COLO829 (cell line): ENCODE data around the gene SLC25A3.
"Not testable (repeated sequence)": the region's sequence is repeated elsewhere in the genome, so short reads cannot be mapped to it uniquely, and the experiment has no call there.

Experiments
- DNase-seq: peaks from one replicate; pipeline ENCODE4 v3.0.0; 2012; ENCODE audit warnings: low spot score

The SLC25A3 gene

DNA sequence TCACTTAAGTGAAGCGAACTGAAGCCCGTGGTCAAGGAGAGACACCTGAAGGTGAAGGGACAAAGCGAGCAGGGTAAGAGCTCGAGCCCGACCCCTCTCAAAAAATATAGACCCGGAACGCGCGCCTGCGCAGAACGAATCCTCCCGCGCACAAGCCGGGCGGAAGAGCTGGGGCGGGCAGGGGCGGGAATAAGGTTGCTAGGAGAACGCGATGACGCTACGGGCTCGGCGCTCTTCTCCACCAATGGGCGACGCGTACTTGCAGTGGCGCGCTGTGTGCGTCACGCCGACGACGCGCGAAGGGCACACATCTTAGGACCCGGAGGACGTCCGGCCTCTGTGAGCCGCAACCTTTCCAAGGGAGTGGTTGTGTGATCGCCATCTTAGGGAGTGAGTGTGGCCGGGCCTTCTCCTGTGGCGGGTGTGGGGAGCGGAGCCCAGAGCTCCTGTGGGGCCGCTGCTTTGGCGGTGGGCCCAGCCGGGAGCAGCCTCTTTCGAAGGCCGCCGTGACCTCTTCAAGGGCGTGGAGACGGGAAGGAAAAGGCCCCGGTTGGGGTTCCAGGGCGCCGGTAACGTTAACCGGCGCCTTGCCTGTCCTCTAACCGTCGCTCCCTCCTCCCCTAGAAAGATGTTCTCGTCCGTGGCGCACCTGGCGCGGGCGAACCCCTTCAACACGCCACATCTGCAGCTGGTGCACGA is at the start of gene SLC25A3:
TSS of gene SLC25A3 (plus strand) at position 336 of the 699 bp plus-strand sequence. CDS start at position 629, 293 bp downstream.
- peak; percentile 96 for DNase-seq

- no peak for DNase-seq
Observed at GRCh38 chr12:98543701-98544100, 49.8 kb upstream of the SLC25A3 start.

DNA sequence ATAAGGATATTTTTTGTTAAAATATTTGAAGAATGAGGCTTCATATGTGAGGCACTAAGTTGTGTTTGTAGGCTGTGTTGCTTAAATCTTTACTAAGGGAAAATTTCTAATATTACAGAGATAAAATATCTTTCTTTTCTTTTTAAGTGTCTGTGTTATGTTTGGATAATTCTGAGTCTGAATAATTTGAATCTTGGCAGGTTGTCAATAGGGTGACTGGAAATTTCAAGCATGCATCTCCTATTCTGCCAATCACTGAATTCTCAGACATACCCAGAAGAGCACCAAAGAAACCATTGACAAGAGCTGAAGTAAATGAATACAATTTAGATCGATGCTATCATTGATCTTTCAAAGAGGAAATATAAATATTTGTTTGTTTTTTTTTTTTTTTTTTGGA is 48.7 kb upstream of the SLC25A3 start:
- no peak for DNase-seq

- DNase-seq: no peak
Observed at GRCh38 chr12:98549371-98550110, 43.9 kb upstream of the SLC25A3 start.

DNA sequence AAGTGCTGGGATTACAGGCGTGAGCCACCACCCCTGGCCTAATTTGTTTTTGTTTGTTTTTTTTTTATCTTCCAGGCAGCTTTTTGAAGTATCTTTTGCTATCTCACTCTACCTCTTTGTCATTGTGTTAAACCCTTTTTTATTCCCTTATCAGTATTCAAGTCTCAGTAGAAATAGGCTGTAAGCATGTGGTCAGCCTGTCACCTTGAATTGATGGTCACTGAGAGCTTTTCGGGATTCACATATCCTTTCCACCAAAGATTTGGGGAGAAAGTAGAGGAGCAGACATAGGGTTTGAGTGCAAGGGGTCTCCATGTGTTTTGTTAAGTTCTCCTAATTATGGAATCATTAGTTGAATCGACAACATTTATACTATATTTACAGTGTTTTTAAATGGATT is 41.7 kb upstream of the SLC25A3 start:
- DNase-seq: no peak

- not testable (repeated sequence) for DNase-seq
Observed at GRCh38 chr12:98558097-98558496, 35.4 kb upstream of the SLC25A3 start.

DNA sequence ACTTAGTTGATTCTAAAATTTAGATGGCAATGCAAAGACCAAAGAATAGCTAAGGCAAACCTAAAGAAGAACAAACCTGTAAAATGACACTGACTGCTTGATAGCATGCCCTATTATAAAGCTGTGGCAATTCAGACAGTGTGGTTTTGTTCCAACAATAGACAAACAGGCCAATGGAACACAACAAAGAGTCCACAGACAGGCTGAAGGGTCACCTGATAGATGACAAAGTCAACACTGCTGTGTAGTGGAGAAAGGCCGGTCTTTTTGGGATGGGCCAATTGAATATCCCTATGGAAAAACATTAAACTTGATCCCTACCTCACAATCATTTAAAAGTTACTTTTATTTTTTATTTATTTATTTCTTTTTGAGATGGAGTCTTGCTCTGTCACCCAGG is 33.8 kb upstream of the SLC25A3 start:
- peak; percentile 27 for DNase-seq

DNA sequence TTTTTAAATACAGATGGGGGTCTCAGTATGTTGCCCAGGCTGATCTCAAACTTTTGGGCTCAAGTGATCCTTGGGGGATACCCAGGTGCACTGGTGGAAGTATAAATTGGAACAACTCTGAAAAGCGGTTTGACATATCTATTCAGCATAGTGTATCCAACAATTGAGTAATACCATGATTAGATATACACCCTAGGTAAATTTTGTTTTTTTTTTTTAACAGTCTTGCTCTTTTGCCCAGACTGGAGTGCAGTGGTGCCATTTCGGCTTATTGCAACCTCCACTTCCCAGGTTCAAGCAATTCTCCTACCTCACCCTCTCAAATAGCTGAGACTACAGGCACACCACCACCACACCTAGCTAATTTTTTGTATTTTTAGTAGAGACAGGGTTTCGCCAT is 31.6 kb upstream of the SLC25A3 start:
- no peak for DNase-seq

DNA sequence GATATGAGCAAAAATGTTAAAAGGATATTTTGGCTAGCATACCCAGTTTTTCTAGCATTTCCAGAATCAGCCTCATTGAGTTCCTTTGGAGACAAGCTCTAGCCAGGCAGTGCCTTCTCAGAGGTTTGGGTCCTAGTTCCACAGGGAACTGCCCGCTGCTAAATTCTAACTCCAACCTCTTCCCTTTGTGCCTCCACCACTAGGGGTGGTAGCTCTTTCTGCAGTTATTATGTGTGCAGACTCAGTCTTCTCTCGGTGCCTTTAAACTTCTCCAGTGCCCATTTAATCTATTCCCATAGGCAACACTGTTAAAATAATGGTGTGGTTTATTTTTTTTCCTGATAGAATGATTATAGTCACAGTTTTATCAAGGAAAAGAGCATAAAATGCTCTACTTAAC is 21.5 kb upstream of the SLC25A3 start:
- DNase-seq: no peak

DNA sequence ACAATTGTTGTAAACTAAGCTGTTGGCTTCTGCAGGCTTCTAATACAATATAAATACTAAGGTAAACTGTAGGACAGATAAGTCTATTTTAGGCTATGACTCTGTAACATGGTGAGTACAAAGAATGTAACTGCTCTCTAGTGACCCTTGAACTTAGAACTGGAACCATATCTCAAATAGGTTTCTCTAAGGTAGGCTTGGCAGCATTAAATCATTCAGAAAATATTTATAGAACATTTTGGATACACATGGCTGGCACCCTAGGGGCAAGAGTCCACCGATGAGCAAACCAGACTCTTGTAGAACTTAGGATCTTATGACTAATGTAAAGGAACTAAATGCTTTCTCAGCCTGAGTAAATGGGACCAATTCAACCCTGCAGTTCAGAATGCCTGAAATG is 19.4 kb upstream of the SLC25A3 start:
- no peak for DNase-seq

GRCh38 chr12:98575013-98575412 is 18.5 kb upstream of the SLC25A3 start:
- DNase-seq: no peak

GRCh38 chr12:98576795-98577194 is 16.7 kb upstream of the SLC25A3 start:
- DNase-seq: not testable (repeated sequence)

DNA sequence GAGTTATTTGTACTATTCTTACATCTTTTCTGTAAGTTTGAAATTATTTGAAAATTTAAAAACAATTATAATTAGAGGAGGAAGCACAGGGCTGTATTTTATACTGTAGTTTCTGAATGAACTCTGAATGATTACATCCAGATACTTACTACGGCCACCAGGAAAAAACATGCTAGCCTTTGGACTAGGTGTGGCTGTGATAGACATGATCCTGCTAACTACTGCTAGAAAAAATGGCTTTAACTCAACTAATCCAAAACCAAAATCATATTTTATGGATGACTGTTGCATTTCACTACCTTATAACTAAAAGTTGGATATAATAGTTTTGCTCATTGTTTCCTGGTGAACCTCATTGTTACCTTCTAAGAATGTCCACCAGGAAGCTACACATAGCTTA is 15.1 kb upstream of the SLC25A3 start:
- DNase-seq: no peak

- DNase-seq: no peak
Observed at GRCh38 chr12:98578821-98579220, 14.7 kb upstream of the SLC25A3 start.

- no peak for DNase-seq
Observed at GRCh38 chr12:98579347-98579746, 14.1 kb upstream of the SLC25A3 start.

GRCh38 chr12:98579835-98580234 is 13.7 kb upstream of the SLC25A3 start:
- DNase-seq: no peak

DNA sequence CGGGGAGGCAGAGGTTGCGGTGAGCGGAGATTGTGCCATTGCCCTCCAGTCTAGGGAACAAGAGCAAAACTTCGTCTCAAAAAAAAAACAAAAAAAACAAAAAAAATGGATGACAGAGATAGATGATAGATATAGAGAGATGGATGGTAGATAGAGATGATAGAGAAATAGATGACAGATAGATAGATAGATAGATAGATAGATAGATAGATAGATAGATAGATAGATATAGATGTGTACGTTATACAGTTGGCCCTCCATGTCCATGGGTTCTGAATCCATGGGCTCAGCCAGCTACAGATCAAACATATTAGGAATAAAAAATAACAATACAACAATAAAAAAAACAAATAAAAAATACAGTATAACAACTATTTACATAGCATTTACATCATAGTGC is 12.8 kb upstream of the SLC25A3 start:
- DNase-seq: no peak

DNA sequence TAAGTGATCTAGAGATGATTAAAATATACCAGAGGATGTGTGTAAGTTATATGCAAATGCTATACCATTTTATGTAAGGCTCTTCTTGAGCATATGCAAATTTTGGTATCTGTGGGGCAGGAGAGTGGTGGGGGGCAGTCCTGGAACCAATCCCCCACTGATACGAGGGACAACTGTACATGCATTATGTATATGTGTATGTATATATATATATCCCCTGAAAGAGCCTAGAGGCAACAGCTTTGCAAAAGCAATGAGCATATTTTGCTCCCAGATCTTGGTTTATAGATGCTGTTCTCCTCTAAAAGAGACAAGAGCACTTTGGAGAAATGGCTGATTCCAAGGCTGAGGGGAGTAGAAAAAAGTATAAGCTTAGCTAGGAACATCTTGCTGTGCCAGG is 12.4 kb upstream of the SLC25A3 start:
- no peak for DNase-seq

DNA sequence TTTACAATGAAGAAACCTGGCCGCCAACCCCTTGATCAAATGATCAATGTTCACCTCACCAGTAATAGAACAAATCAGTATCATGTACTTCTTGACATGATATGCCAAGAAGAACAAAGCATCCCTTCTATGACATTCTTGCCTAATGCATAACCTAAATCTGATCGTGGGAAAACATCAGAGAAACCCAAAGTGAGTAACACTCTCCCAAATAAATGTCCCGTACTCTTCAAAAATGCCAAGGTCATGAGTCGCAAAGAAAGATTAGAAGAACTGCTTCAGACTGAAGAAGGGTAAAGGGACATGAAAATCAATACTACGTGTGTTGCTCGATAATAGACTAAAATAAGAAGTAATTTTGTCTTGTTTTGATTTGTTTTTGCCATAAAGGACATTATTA is 11.4 kb upstream of the SLC25A3 start:
- no peak for DNase-seq

DNA sequence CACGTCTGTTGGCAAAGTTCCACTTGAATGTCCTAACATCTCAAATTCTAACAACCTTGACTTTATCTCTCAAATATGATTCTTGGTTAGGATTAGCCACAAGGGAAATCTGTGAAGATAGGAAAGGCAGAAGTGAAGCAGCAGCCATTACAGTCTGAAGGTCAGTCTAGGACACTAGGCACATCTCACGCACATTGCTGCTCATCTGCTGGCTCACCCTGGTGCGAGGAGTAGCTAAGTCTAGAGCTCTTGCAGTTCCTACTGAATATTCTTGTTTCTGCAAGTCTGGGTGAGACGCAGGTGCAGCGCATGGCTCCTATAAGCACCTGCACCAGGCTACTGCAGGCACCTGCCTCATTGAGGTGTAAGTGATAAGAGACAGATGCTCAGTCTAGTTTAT is 6.4 kb upstream of the SLC25A3 start:
- no peak for DNase-seq

DNA sequence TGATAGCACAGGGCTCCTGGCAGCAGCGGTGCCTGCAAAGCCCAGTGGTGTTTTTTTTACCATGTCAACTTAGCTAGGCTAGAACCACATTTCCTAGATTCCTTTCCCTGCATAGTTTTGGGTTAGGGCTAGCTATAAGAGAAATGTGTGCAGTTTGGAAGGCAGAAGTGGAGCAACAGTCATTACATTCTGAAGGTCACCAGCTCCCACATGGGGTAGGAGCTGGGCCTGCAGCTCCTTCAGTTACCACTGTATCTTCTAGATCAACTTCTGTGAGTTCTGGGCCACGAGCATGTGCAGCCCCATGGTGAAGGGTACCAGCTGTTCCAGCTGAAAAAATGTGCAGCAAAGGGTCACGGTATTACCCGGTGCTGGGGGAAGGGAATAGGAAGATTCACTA is 2.3 kb upstream of the SLC25A3 start:
- no peak for DNase-seq

GRCh38 chr12:98592825-98593322 is 612 bp upstream of the SLC25A3 start:
- no peak for DNase-seq

DNA sequence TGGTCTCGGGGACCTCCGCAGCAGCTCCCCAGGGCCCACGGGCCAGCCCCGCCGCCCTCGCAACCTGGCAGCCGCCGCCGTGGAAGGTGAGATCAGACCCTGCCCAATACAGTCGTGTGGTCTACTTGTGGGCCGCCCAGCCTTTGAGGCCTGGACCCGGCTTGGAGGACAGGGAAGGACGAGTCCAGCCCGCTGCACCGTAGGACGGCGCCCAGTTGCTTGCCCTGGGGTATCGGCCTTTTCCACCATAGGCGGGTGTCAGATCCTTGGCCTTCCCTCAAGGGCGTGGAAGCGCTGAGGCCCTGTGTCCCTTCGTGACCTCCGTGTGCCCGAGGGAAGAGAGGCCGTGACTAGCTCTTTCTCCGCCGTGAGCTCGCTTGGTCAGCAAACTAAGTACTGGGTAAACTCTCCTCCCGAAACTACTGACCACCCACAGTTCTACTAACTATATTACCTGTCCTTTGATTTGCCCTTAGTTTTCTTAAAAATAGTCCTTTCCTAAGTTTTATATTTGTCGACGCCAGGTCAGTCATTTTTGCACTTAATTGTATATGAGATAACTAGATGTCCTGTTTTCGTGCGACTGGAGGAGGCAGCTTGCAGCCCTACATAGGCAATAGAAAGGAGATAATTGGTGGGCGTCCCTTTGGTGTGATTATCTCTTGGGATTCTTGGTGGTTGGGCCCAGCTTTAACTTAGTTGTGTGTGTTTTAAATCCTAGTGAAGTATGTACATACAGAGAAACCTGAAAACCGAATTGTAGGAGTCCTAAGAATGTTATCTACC is 757 bp downstream of the SLC25A3 start:
- DNase-seq: no peak
